K562 (cell line): ENCODE measurements around the gene DEDD2. TPM values are rescaled to one million over a fixed set of nuclear protein-coding genes. Genes with fewer than 3 reads are reported as not detected.

Experiments used
- ARID3A ChIP-seq: IDR thresholded peaks from 2 replicates; pipeline ENCODE4 v1.6.1; 2012; ENCODE audit warnings: low read depth, low read length, improper control_type of control experiment, borderline replicate concordance
- COPS2 ChIP-seq: fragments of 450-650 bp; conservative IDR thresholded peaks from 2 replicates; pipeline ENCODE4 v1.6.1; 2016; ENCODE audit warnings: mild to moderate bottlenecking, moderate library complexity
- FOSL1 ChIP-seq: fragments of 200-800 bp; sonication (Bioruptor generic); conservative IDR thresholded peaks from 2 replicates; pipeline ENCODE4 v1.6.1; 2016; ENCODE audit warnings: missing genetic modification characterization, missing compliant biosample characterization
- FOXK1 ChIP-seq: sonication (generic); formaldehyde crosslinking; IDR thresholded peaks from 2 replicates; pipeline ENCODE4 v1.8.0; 2022; ENCODE audit warnings: missing genetic modification reagents, mild to moderate bottlenecking, borderline replicate concordance
- GATAD2B ChIP-seq: fragments of 450-650 bp; IDR thresholded peaks from 2 replicates; pipeline ENCODE4 v1.6.1; 2017; ENCODE audit warnings: mild to moderate bottlenecking, borderline replicate concordance
- HDGF ChIP-seq: fragments of 450-650 bp; IDR thresholded peaks from 2 replicates; pipeline ENCODE4 v1.6.1; 2016
- HNRNPUL1 ChIP-seq: fragments of 200-400 bp; formaldehyde crosslinking; IDR thresholded peaks from 2 replicates; pipeline ENCODE4 v1.6.1; 2017; ENCODE audit warnings: low read length
- IFI16 ChIP-seq: fragments of 250-450 bp; sonication (Bioruptor Pico); IDR thresholded peaks from 2 replicates; pipeline ENCODE4 v2.1.2; 2022; ENCODE audit warnings: mild to moderate bottlenecking, inconsistent platforms
- MAFF ChIP-seq: IDR thresholded peaks from 2 replicates; pipeline ENCODE4 v1.6.1; 2012; ENCODE audit warnings: low read length, improper control_type of control experiment
- MEF2D ChIP-seq: conservative IDR thresholded peaks from 2 replicates; pipeline ENCODE4 v1.6.1; 2016; ENCODE audit warnings: low read depth, missing genetic modification characterization, missing compliant biosample characterization
- MTA2 ChIP-seq: fragments of 450-650 bp; IDR thresholded peaks from 2 replicates; pipeline ENCODE4 v1.6.1; 2016; ENCODE audit warnings: low read depth
- NFIC ChIP-seq: fragments of 450-650 bp; IDR thresholded peaks from 2 replicates; pipeline ENCODE4 v1.6.1; 2017; ENCODE audit warnings: mild to moderate bottlenecking, inconsistent platforms
- POLR2G ChIP-seq: fragments of 200-400 bp; formaldehyde crosslinking; IDR thresholded peaks from 2 replicates; pipeline ENCODE4 v1.6.1; 2017; ENCODE audit warnings: low read depth, mild to moderate bottlenecking, antibody characterized with exemption, low read length, moderate library complexity
- SIN3B ChIP-seq: fragments of 450-650 bp; IDR thresholded peaks from 2 replicates; pipeline ENCODE4 v1.6.1; 2017; ENCODE audit warnings: low read depth, mild to moderate bottlenecking, moderate library complexity
- SP1 ChIP-seq: sonication (generic); formaldehyde crosslinking; IDR thresholded peaks from 2 replicates; pipeline ENCODE4 v1.8.1; 2022; ENCODE audit warnings: mild to moderate bottlenecking, missing genetic modification reagents
- XRCC4 ChIP-seq: IDR thresholded peaks from one replicate; pipeline ENCODE4 v1.6.1; 2011; ENCODE audit not compliant: insufficient read depth, insufficient read length; ENCODE audit errors: extremely low read depth
- ZNF217 ChIP-seq: sonication (generic); formaldehyde crosslinking; IDR thresholded peaks from 2 replicates; pipeline ENCODE4 v1.8.0; 2022; ENCODE audit warnings: mild to moderate bottlenecking, missing genetic modification reagents
- ZNF444 ChIP-seq: fragments of 250-450 bp; sonication (Bioruptor Pico); IDR thresholded peaks from 2 replicates; pipeline ENCODE4 v1.4.0; 2020; ENCODE audit warnings: mild to moderate bottlenecking, moderate library complexity
- ZNF584 ChIP-seq: fragments of 200-800 bp; sonication (Bioruptor generic); IDR thresholded peaks from 2 replicates; pipeline ENCODE4 v1.6.1; 2016; ENCODE audit warnings: low read depth, mild to moderate bottlenecking, missing genetic modification characterization, missing compliant biosample characterization
- ZNF778 ChIP-seq: fragments of 450-650 bp; formaldehyde crosslinking; IDR thresholded peaks from 2 replicates; pipeline ENCODE4 v1.4.0; 2020; ENCODE audit warnings: mild to moderate bottlenecking, moderate library complexity
- ZSCAN32 ChIP-seq: fragments of 450-650 bp; formaldehyde crosslinking; IDR thresholded peaks from 2 replicates; pipeline ENCODE4 v1.4.0; 2020; ENCODE audit warnings: mild to moderate bottlenecking, moderate library complexity
- polyA plus RNA-seq, 8 experiments: library from polyadenylated mRNA; depleted of rRNA in 4 of 8; stranded (reverse) in 5 of 8; unstranded in 3 of 8; fragments of >200 nt; fragmentation: Nextera tagmentation in 2 of 8; fragmentation: Illumina TruSeq in 1 of 8; extraction: Ambion mirVana in 2 of 8; extraction: Trizol in 1 of 8; gene quantifications; 2 replicates each; pipeline versions ENCODE4 v1.2.1 to v1.2.3, GENCODE V29; 2011 to 2014; ENCODE audit warnings: inconsistent platforms in 1 of 8, missing spikeins in 1 of 8
- total RNA-seq, 7 experiments: library from RNA; depleted of rRNA in 6 of 7; stranded (reverse); fragments of >200 nt in 6 of 7; fragmentation: Illumina TruSeq in 2 of 7; extraction: Trizol in 2 of 7; gene quantifications; 2 replicates each; pipeline versions ENCODE4 v1.2.1 to v1.2.3, GENCODE V29; 2011 to 2021; ENCODE audit warnings: low replicate concordance in 1 of 7
- TF ChIP-seq, protein P1 (sequence below): sonication (generic); formaldehyde crosslinking; IDR thresholded peaks from 2 replicates; pipeline ENCODE4 v1.8.1; 2023; ENCODE audit warnings: mild to moderate bottlenecking, missing genetic modification reagents
- TF ChIP-seq, protein P2 (sequence below): fragments of 450-650 bp; IDR thresholded peaks from one replicate; pipeline ENCODE4 v1.6.1; 2018; ENCODE audit warnings: mild to moderate bottlenecking, moderate library complexity; ENCODE audit not compliant: partially characterized antibody
- TF ChIP-seq, protein P3 (sequence below): sonication (generic); formaldehyde crosslinking; IDR thresholded peaks from 2 replicates; pipeline ENCODE4 v1.8.0; 2022; ENCODE audit warnings: mild to moderate bottlenecking, missing genetic modification reagents

Gene DEDD2
- total and polyA plus RNA-seq, 9 of the 15 experiments (the other 6 are each of a cell fraction or from before 2014, with no cell fraction given): 4.3 to 43.0 (median 29.2) TPM

DNA sequence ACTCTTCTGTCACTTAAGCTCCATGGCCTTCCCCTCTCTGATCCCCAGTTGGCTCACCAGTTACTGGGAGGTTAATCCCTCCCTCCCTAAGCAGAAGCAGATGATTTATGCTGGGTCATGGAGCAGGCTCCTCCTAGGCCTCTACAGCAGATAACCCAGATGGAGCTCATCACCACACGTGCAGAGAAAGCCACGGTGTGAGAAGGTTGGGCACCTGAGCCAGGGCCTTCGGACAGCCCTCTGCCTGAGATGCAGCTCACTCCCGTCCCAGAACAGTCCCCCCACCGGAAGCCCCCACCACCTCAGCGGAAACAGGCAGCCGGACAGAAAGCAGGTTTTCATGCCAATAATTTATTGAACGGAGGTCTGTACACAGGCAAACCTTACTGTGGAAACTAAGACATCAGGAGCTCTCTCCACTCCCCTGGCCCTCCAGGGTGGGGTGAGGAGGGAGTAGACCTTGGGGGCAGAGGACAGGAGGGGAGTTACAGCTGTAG is 12.4 kb upstream of the DEDD2 start (continued):
- no peak for TF ChIP-seq COPS2
- TF ChIP-seq SP1 (CRISPR knock-in tag): no peak
- no peak for TF ChIP-seq GATAD2B
- no peak for TF ChIP-seq ZNF217 (CRISPR knock-in tag)
- TF ChIP-seq, protein P1, sequence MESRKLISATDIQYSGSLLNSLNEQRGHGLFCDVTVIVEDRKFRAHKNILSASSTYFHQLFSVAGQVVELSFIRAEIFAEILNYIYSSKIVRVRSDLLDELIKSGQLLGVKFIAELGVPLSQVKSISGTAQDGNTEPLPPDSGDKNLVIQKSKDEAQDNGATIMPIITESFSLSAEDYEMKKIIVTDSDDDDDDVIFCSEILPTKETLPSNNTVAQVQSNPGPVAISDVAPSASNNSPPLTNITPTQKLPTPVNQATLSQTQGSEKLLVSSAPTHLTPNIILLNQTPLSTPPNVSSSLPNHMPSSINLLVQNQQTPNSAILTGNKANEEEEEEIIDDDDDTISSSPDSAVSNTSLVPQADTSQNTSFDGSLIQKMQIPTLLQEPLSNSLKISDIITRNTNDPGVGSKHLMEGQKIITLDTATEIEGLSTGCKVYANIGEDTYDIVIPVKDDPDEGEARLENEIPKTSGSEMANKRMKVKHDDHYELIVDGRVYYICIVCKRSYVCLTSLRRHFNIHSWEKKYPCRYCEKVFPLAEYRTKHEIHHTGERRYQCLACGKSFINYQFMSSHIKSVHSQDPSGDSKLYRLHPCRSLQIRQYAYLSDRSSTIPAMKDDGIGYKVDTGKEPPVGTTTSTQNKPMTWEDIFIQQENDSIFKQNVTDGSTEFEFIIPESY (CRISPR knock-in tag): no peak
- no peak for TF ChIP-seq HDGF
- no peak for TF ChIP-seq ARID3A
- TF ChIP-seq POLR2G: no peak
- no peak for TF ChIP-seq SIN3B
- TF ChIP-seq ZSCAN32 (CRISPR knock-in tag): no peak
- no peak for TF ChIP-seq MTA2
- TF ChIP-seq MAFF: peak; percentile 73
- TF ChIP-seq XRCC4: no peak
- TF ChIP-seq ZNF778 (CRISPR knock-in tag): no peak
- TF ChIP-seq, protein P2, sequence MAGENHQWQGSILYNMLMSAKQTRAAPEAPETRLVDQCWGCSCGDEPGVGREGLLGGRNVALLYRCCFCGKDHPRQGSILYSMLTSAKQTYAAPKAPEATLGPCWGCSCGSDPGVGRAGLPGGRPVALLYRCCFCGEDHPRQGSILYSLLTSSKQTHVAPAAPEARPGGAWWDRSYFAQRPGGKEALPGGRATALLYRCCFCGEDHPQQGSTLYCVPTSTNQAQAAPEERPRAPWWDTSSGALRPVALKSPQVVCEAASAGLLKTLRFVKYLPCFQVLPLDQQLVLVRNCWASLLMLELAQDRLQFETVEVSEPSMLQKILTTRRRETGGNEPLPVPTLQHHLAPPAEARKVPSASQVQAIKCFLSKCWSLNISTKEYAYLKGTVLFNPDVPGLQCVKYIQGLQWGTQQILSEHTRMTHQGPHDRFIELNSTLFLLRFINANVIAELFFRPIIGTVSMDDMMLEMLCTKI: no peak
- TF ChIP-seq, protein P3, sequence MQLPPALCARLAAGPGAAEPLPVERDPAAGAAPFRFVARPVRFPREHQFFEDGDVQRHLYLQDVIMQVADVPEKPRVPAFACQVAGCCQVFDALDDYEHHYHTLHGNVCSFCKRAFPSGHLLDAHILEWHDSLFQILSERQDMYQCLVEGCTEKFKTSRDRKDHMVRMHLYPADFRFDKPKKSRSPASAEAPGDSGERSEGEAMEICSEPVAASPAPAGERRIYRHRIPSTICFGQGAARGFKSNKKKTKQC: no peak
- no peak for TF ChIP-seq ZNF584 (CRISPR knock-in tag)
- TF ChIP-seq HNRNPUL1: no peak
- no peak for TF ChIP-seq FOSL1 (tag)
- no peak for TF ChIP-seq IFI16 (CRISPR knock-in tag)
- no peak for TF ChIP-seq MEF2D (tag)
- TF ChIP-seq FOXK1: no peak
- no peak for TF ChIP-seq ZNF444 (CRISPR knock-in tag)
- TF ChIP-seq NFIC: no peak
